ENCODE measurements around the gene KIZ. TPM values are rescaled to one million over a fixed set of nuclear protein-coding genes. Genes with fewer than 3 reads are reported as not detected.
A peak's percentile ranks its signal among the peaks of the same experiment; 100 is the strongest.
"Not testable (repeated sequence)": the region's sequence is repeated elsewhere in the genome, so short reads cannot be mapped to it uniquely, and the experiment has no call there.

The KIZ gene
- total RNA-seq, 4 donors from 2014 or later: 21.1 to 66.6 (median 34.6) TPM

GRCh38 chr20:21167261-21167660 lies 41.4 kb downstream of the KIZ start:
- Histone ChIP-seq H3K36me3 (peaks cover 0 to 28% of the 10 kb centered on the region in 2 donors), H3K27ac (no peak overlapping the region), H3K27me3 (no peaks in the 10 kb centered on the region), H3K9me3 (no peaks in the 10 kb centered on the region), H3K4me3 (no peak overlapping the region), H3K4me1 (peaks cover 0 to 4% of the 10 kb centered on the region in 2 donors)
- in situ Hi-C loops (cut with MboI; ENCODE audit: low sequenced_read_pairs in 4 of 4): no loop called here
- ATAC-seq (no peak), DNase-seq (no peak)
- intact Hi-C loops (cut with DNase I; ENCODE audit: low total_unique reads): no loop called here
- TF ChIP-seq POLR2A (IDR thresholded peaks at IDR 0.05) (no peak), CTCF (IDR thresholded peaks at IDR 0.05 in 4 of 5, conservative IDR thresholded peaks at IDR 0.05 in 1 of 5) (no peak)

GRCh38 chr20:21168061-21168460 lies 42.2 kb downstream of the KIZ start:
- ATAC-seq; H3K27me3 ChIP-seq; H3K9me3 ChIP-seq; H3K27ac ChIP-seq; DNase-seq; intact Hi-C loops (cut with DNase I; ENCODE audit: low total_unique reads); in situ Hi-C loops (cut with MboI; ENCODE audit: low sequenced_read_pairs in 4 of 4); H3K4me1 ChIP-seq; H3K4me3 ChIP-seq: not testable (repeated sequence)
- peaks cover 0 to 21% of the 10 kb centered on the region in 2 donors for H3K36me3 ChIP-seq

GRCh38 chr20:21172626-21173025 lies 46.7 kb downstream of the KIZ start:
- ATAC-seq (no peak), DNase-seq (no peak)
- Histone ChIP-seq H3K27ac (no peak overlapping the region), H3K4me1 (peaks cover 16 to 19% of the 10 kb centered on the region in 2 donors), H3K4me3 (no peak overlapping the region), H3K9me3 (peaks cover 0 to 5% (median 0%) of the 10 kb centered on the region in 3 donors), H3K27me3 (no peaks in the 10 kb centered on the region), H3K36me3 (no peaks in the 10 kb centered on the region)
- no peak for TF ChIP-seq POLR2A (IDR thresholded peaks at IDR 0.05)
- no peak for TF ChIP-seq CTCF (IDR thresholded peaks at IDR 0.05 in 4 of 5, conservative IDR thresholded peaks at IDR 0.05 in 1 of 5)
- intact Hi-C loops (cut with DNase I; ENCODE audit: low total_unique reads): no loop called here
- in situ Hi-C loops (cut with MboI; ENCODE audit: low sequenced_read_pairs in 4 of 4): no loop called here

GRCh38 chr20:21173485-21173884 lies 47.6 kb downstream of the KIZ start:
- no peak overlapping the region for H3K4me3 ChIP-seq
- ATAC-seq (no peak), DNase-seq (no peak)
- H3K4me1 ChIP-seq: peaks cover 16 to 19% of the 10 kb centered on the region in 2 donors
- in situ Hi-C loops (cut with MboI; ENCODE audit: low sequenced_read_pairs in 4 of 4): no loop called here
- no peak overlapping the region for H3K27ac ChIP-seq
- H3K27me3 ChIP-seq: no peaks in the 10 kb centered on the region
- no peaks in the 10 kb centered on the region for H3K36me3 ChIP-seq
- no peak for TF ChIP-seq POLR2A (IDR thresholded peaks at IDR 0.05)
- no peak for TF ChIP-seq CTCF (IDR thresholded peaks at IDR 0.05 in 4 of 5, conservative IDR thresholded peaks at IDR 0.05 in 1 of 5)
- intact Hi-C loops (cut with DNase I; ENCODE audit: low total_unique reads): no loop called here
- peaks cover 0 to 9% (median 0%) of the 10 kb centered on the region in 3 donors for H3K9me3 ChIP-seq

GRCh38 chr20:21174516-21175239 lies 48.8 kb downstream of the KIZ start:
- H3K36me3 ChIP-seq: no peaks in the 10 kb centered on the region
- no peak overlapping the region for H3K4me3 ChIP-seq
- ATAC-seq (peak in 1 of 2 donors; percentile 53), DNase-seq (no peak)
- no peaks in the 10 kb centered on the region for H3K27me3 ChIP-seq
- intact Hi-C loops (cut with DNase I; ENCODE audit: low total_unique reads): no loop called here
- H3K4me1 ChIP-seq: peaks cover 16 to 19% of the 10 kb centered on the region in 2 donors
- in situ Hi-C loops (cut with MboI; ENCODE audit: low sequenced_read_pairs in 4 of 4): no loop called here
- H3K9me3 ChIP-seq: peaks cover 0 to 9% (median 0%) of the 10 kb centered on the region in 3 donors
- TF ChIP-seq CTCF (IDR thresholded peaks at IDR 0.05 in 4 of 5, conservative IDR thresholded peaks at IDR 0.05 in 1 of 5) (no peak), POLR2A (IDR thresholded peaks at IDR 0.05) (no peak)
- peak overlapping the region in 2 of 4 donors; percentile 21 to 36 for H3K27ac ChIP-seq
